LNCaP clone FGC (cell line): ENCODE results near the gene DZIP3.

Experiments used
- DNase-seq: peaks from one replicate; pipeline ENCODE4 v3.0.0-alpha.2; 2011; ENCODE audit warnings: low read depth
- H3K4me3 ChIP-seq: 2 replicates; pipeline ENCODE4 v1.5.1; 2011; ENCODE audit warnings: mild to moderate bottlenecking, low read depth, low read length, control low read depth
- TF ChIP-seq, protein P1 (sequence below): IDR thresholded peaks from 2 replicates; pipeline ENCODE4 v1.5.1; 2012; ENCODE audit warnings: mild to moderate bottlenecking; ENCODE audit not compliant: control insufficient read depth, insufficient read depth; ENCODE audit errors: extremely low read depth

Gene DZIP3

DNA sequence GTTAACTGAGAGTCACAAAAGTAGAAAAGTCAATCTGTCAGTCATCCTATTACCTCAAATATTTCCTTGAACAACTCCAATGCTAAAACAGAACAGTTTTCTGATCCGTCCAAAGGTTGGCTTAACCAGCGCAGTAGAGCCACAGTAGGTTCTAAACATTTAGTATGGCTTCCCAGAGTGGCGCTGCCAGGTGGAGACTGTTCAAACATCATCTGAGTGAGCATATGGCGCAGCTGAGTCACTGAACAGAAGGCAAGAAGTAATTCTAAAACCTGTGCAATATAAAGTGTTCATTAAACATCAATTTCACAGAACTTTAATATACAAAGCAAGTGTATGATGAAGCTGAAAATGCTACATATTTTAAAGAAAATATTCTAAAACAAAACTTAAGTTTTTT is 20.2 kb upstream of the DZIP3 start:
- no peak overlapping the region for H3K4me3 ChIP-seq
- TF ChIP-seq, protein P1, sequence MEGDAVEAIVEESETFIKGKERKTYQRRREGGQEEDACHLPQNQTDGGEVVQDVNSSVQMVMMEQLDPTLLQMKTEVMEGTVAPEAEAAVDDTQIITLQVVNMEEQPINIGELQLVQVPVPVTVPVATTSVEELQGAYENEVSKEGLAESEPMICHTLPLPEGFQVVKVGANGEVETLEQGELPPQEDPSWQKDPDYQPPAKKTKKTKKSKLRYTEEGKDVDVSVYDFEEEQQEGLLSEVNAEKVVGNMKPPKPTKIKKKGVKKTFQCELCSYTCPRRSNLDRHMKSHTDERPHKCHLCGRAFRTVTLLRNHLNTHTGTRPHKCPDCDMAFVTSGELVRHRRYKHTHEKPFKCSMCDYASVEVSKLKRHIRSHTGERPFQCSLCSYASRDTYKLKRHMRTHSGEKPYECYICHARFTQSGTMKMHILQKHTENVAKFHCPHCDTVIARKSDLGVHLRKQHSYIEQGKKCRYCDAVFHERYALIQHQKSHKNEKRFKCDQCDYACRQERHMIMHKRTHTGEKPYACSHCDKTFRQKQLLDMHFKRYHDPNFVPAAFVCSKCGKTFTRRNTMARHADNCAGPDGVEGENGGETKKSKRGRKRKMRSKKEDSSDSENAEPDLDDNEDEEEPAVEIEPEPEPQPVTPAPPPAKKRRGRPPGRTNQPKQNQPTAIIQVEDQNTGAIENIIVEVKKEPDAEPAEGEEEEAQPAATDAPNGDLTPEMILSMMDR, result no peak
- DNase-seq, result no peak

DNA sequence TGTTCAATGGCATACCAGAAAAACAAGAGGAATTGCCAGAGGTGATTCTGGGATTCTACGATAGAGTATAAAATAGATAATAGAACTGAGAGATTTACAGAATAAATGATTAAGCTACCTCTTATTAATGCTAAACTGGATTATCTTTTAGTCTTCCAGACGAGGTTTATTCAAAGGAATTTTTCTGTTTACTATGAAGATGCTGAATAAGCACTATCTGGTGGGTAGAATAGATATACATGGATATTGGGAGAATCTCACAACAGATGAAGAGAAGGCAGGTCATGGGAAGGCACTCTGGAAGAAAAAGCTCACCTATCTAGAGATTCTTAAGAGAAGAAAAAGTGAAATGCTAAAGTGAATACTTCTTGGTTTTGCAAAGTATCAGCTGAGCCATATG is 11.5 kb upstream of the DZIP3 start:
- DNase-seq, result no peak

DNA sequence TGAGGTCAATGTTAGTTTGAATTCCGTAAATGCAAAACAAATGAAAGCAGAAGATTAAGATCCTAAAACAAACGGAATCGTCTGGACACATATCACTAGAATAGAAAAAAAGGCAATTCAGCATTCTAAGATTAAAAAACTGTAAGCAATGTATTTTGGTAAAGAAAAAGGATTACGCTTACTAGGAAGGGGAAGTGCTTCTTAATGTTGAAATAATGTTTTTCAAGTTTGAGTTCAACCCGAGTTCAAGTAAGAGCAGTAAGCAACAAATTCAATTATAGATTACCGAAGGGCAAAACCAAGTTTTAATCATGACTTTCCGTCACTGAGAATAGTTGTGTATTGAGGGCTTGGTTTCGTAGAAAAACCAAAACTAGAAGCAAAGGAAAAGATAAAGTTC is 921 bp upstream of the DZIP3 start:
- peak overlapping the region; percentile 82 for H3K4me3 ChIP-seq
- DNase-seq, result no peak
- TF ChIP-seq, protein P1, result no peak

More for the DNA sequence above, 11.5 kb upstream of the DZIP3 start:
- TF ChIP-seq, protein P1, result no peak
- no peak overlapping the region for H3K4me3 ChIP-seq

DNA sequence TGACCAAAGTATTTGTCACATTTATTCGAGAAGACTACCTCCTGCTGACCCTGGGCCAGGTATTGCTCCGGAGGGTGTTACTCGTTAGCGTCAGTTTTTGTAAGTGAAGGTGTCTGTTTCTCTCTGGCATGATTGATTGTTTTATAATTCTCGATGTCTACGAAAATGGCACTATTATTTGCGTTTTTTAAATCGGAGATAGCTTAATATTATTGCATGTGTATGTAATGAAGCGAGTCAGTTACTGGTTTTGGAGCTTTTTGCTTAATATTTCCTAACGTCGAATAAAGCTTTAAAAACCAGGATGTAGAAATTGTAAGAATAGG is 439 bp downstream of the DZIP3 start:
- TF ChIP-seq, protein P1, result no peak
- no peak for DNase-seq
- H3K4me3 ChIP-seq, result peak overlapping the region; percentile 82

DNA sequence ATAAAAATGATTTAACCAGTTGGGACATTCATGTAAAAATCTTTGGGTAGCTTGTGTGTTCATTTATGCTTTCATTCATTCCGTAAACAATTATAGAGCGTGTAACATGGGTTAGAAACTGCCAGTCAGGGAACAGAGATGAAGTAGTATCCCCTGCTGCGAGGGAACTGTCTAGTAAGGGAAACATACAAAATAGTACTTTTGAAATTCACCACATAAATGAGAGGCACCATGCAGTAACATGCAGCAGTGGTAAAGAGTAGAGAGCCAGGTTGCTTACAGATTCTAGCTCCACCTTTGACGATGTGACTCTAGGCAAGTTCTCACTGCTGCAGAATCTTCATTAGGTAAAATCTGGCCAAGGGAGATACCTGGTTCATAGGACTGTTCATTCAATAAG is 938 bp downstream of the DZIP3 start:
- DNase-seq, result no peak
- TF ChIP-seq, protein P1, result no peak
- H3K4me3 ChIP-seq, result peak overlapping the region; percentile 82

DNA sequence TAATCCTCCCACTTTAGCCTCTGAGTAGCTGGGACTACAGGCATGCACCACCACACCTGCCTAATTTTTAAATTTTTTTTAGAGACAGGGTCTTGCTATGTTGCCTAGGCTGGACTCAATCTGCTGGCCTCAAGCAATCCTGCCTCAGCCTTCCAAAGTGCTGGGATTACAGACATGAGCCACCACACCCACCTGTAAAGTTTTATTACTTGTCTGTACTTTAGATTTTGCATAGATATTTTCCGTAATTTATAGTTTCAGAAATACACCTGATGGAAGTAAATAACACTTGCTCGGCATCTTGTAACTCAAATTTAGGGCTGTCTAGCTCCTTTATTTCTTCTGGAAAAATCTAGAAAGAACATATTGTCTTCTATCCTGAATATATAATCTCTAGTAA is 5.8 kb downstream of the DZIP3 start:
- TF ChIP-seq, protein P1, result no peak
- DNase-seq, result no peak
- H3K4me3 ChIP-seq, result no peak overlapping the region

DNA sequence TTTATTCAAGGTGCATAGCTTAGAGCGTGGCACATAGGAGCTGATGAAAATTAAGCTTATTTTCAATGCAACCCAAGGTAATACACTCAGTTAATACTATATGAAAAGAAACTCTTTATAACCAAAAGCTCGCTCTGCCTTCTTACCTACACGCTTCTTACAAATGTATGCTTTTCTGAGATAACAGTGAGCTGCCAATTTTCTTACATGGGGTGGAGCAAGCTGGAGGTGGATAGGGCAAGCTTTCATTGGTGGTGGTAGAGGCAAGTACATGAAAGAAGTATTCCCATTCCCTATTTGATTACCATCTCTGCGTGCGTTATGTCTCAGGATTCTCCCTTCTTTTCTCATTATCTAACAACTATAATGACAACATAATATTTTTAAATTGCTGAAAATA is 8.9 kb downstream of the DZIP3 start:
- no peak for DNase-seq
- TF ChIP-seq, protein P1, result no peak
- no peak overlapping the region for H3K4me3 ChIP-seq
